Neural crest cell (in vitro differentiated cells): Measurements from ENCODE around the gene PPAT. TPM values are rescaled to one million over a fixed set of nuclear protein-coding genes. Genes with fewer than 3 reads are reported as not detected.
"Not testable (repeated sequence)": the region's sequence is repeated elsewhere in the genome, so short reads cannot be mapped to it uniquely, and the experiment has no call there.

Experiments used
- DNase-seq: peaks from one replicate; pipeline ENCODE4 v3.0.0; 2021; ENCODE audit warnings: low read depth, mixed read lengths, low spot score
- H3K27ac Mint-ChIP-seq: one replicate; pipeline ENCODE4 v1.8.0; 2021; ENCODE audit warnings: mild to moderate bottlenecking, mixed read lengths; ENCODE audit not compliant: unreplicated experiment
- H3K27me3 Mint-ChIP-seq: 2 replicates; pipeline ENCODE4 v1.8.0; 2021; ENCODE audit warnings: low read depth, mild to moderate bottlenecking, mixed read lengths
- H3K36me3 Mint-ChIP-seq: 2 replicates; pipeline ENCODE4 v1.8.0; 2021; ENCODE audit warnings: low read depth, mild to moderate bottlenecking, mixed read lengths
- H3K4me1 Mint-ChIP-seq: 2 replicates; pipeline ENCODE4 v1.8.0; 2021; ENCODE audit warnings: mixed read lengths
- H3K4me3 Mint-ChIP-seq: one replicate; pipeline ENCODE4 v1.8.0; 2021; ENCODE audit warnings: mild to moderate bottlenecking, mixed read lengths
- H3K9me3 Mint-ChIP-seq: 2 replicates; pipeline ENCODE4 v1.8.0; 2021; ENCODE audit warnings: mixed read lengths
- CTCF ChIP-seq: fragments of 200-600 bp; sonication (generic); conservative IDR thresholded peaks from 2 replicates; pipeline ENCODE4 v1.5.0; 2021; ENCODE audit warnings: antibody characterized with exemption, mild to moderate bottlenecking
- total RNA-seq: library from RNA; stranded (reverse); gene quantifications from 2 replicates; pipeline ENCODE4 v1.2.1, GENCODE V29; 2021

The PPAT gene
- total RNA-seq, 1 donor from 2014 or later: 52.9 TPM

DNA sequence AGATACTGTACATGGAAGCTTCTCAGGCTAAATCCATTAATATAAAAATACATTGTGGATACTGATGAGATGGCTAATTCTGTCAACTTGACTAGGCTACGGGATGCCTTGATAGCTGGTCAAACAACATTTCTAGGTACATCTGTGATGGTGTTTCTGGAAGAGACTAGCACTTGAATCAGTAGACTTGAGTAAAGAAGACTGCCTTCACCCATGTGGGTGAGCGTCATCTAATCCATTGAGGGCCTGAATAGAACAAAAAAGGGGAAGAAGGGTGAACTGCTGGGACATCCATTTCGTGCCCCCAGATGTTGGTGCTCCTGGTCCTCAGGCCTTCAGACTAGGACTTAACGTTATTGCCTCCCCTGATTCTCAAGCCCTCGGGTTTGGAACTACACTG is 28.3 kb upstream of the PPAT start:
- Mint-ChIP-seq H3K4me3 (peak overlapping the region; percentile 97), H3K9me3 (no peaks in the 10 kb centered on the region), H3K27ac (no peak overlapping the region), H3K4me1 (peaks cover 40% of the 10 kb centered on the region), H3K36me3 (peaks cover 13% of the 10 kb centered on the region), H3K27me3 (no peaks in the 10 kb centered on the region)
- DNase-seq: no peak
- no peak for TF ChIP-seq CTCF

- Mint-ChIP-seq H3K9me3 (no peaks in the 10 kb centered on the region), H3K36me3 (peaks cover 13% of the 10 kb centered on the region), H3K27ac (no peak overlapping the region), H3K4me1 (peaks cover 28% of the 10 kb centered on the region), H3K4me3 (peak overlapping the region; percentile 0), H3K27me3 (no peaks in the 10 kb centered on the region)
- no peak for DNase-seq
- no peak for TF ChIP-seq CTCF
Measured at GRCh38 chr4:56462157-56462556, 26.7 kb upstream of the PPAT start.

GRCh38 chr4:56460085-56460484 is 24.7 kb upstream of the PPAT start:
- Mint-ChIP-seq H3K27me3 (no peaks in the 10 kb centered on the region), H3K36me3 (peaks cover 21% of the 10 kb centered on the region), H3K9me3 (no peaks in the 10 kb centered on the region), H3K4me3 (no peak overlapping the region), H3K27ac (no peak overlapping the region), H3K4me1 (peaks cover 8% of the 10 kb centered on the region)
- TF ChIP-seq CTCF: no peak
- no peak for DNase-seq

GRCh38 chr4:56450342-56450741 is 14.9 kb upstream of the PPAT start:
- H3K27me3 Mint-ChIP-seq: no peaks in the 10 kb centered on the region

GRCh38 chr4:56449475-56449874 is 14.1 kb upstream of the PPAT start:
- not testable (repeated sequence) for H3K9me3 Mint-ChIP-seq, H3K4me3 Mint-ChIP-seq, H3K27ac Mint-ChIP-seq, H3K27me3 Mint-ChIP-seq, H3K4me1 Mint-ChIP-seq, DNase-seq
- peaks cover 32% of the 10 kb centered on the region for H3K36me3 Mint-ChIP-seq

More at GRCh38 chr4:56450342-56450741, 14.9 kb upstream of the PPAT start:
- peaks cover 37% of the 10 kb centered on the region for H3K36me3 Mint-ChIP-seq
- DNase-seq: no peak
- H3K9me3 Mint-ChIP-seq: no peaks in the 10 kb centered on the region
- H3K27ac Mint-ChIP-seq: no peak overlapping the region
- H3K4me3 Mint-ChIP-seq: no peak overlapping the region
- no peak for TF ChIP-seq CTCF
- H3K4me1 Mint-ChIP-seq: no peaks in the 10 kb centered on the region

GRCh38 chr4:56448301-56448700 is 12.9 kb upstream of the PPAT start:
- no peak overlapping the region for H3K27ac Mint-ChIP-seq
- TF ChIP-seq CTCF: no peak
- H3K27me3 Mint-ChIP-seq: no peaks in the 10 kb centered on the region
- no peak for DNase-seq
- H3K36me3 Mint-ChIP-seq: peaks cover 28% of the 10 kb centered on the region
- no peaks in the 10 kb centered on the region for H3K4me1 Mint-ChIP-seq
- H3K4me3 Mint-ChIP-seq: no peak overlapping the region
- H3K9me3 Mint-ChIP-seq: no peaks in the 10 kb centered on the region
